T-cell (primary cell): ENCODE data around the gene ADAM33. TPM values are rescaled to one million over a fixed set of nuclear protein-coding genes. Genes with fewer than 3 reads are reported as not detected.

Experiments used
- ATAC-seq, 4 experiments: fragments of 200-7000 bp in 3 of 4; fragments of 150-1000 bp in 1 of 4; cut with Tn5 transposase; replicated peaks in 1 of 4; 1 replicate in 3 of 4; 2 replicates in 1 of 4; pipeline ENCODE4 v1.10.0; 2021; ENCODE audit warnings: moderate library complexity in 3 of 4, mild to moderate bottlenecking in 2 of 4, moderate number of reproducible peaks in 1 of 4
- CTCF ChIA-PET, 2 donors: fragments of 300-600 bp; sonication (Branson Sonifier 250); formaldehyde crosslinking; loops; one replicate each; lab custom pipeline; 2022; ENCODE audit warnings: antibody characterized with exemption in 2 of 2; lab: Charles Lee
- POLR2A ChIA-PET, 2 donors: fragments of 300-600 bp; sonication (Branson Sonifier 250); formaldehyde crosslinking; loops; one replicate each; lab custom pipeline; 2022; ENCODE audit warnings: antibody characterized with exemption in 2 of 2; lab: Charles Lee
- DNase-seq, 35 experiments: peaks; one replicate each; pipeline versions ENCODE4 v3.0.0 to v3.0.0-alpha.2; 2013 to 2023
- H3K27ac ChIP-seq: one replicate; pipeline ENCODE4 v1.5.1; 2013; ENCODE audit warnings: low read length
- H3K27me3 ChIP-seq, 2 experiments: replicated peaks in 1 of 2; 1 replicate in 1 of 2; 2 replicates in 1 of 2; pipeline versions ENCODE4 v1.6.1 to v1.7.0; 2013; ENCODE audit warnings: low read length in 1 of 2, mixed read lengths in 1 of 2; ENCODE audit not compliant: control insufficient read depth in 2 of 2, insufficient read depth in 2 of 2; ENCODE audit errors: extremely low read depth in 1 of 2
- H3K36me3 ChIP-seq, 2 donors: 1 replicate in 1 of 2; 2 replicates in 1 of 2; pipeline versions ENCODE4 v1.6.1 to v1.7.0; 2013; ENCODE audit warnings: low read length in 1 of 2; ENCODE audit not compliant: control insufficient read depth in 2 of 2, insufficient read depth in 1 of 2; ENCODE audit errors: extremely low read depth in 1 of 2
- H3K4me1 ChIP-seq, 2 experiments: 1 replicate in 1 of 2; 2 replicates in 1 of 2; pipeline versions ENCODE4 v1.6.1 to v1.7.0; 2013; ENCODE audit warnings: low read length in 2 of 2, mixed read lengths in 1 of 2; ENCODE audit not compliant: insufficient read depth in 2 of 2, control insufficient read depth in 1 of 2; ENCODE audit errors: extremely low read depth in 1 of 2
- H3K4me3 ChIP-seq, 2 donors: 1 replicate in 1 of 2; 2 replicates in 1 of 2; pipeline versions ENCODE4 v1.5.1 to v1.7.0; 2013; ENCODE audit warnings: mild to moderate bottlenecking in 2 of 2, low read length in 1 of 2, moderate library complexity in 1 of 2; ENCODE audit not compliant: control insufficient read depth in 1 of 2; ENCODE audit errors: extremely low read depth in 1 of 2
- H3K9me3 ChIP-seq: 2 replicates; pipeline ENCODE4 v1.7.0; 2013
- H3K27ac Mint-ChIP-seq, 2 donors: one replicate each; pipeline ENCODE4 v1.8.0; 2020 to 2021; ENCODE audit warnings: mild to moderate bottlenecking in 2 of 2, mixed read lengths in 2 of 2
- H3K27me3 Mint-ChIP-seq, 2 donors: one replicate each; pipeline ENCODE4 v1.8.0; 2021 to 2022; ENCODE audit warnings: mixed read lengths in 2 of 2
- H3K36me3 Mint-ChIP-seq: one replicate; pipeline ENCODE4 v1.8.0; 2021; ENCODE audit warnings: mixed read lengths
- H3K4me1 Mint-ChIP-seq, 3 donors: one replicate each; pipeline ENCODE4 v1.8.0; 2020 to 2022; ENCODE audit warnings: mixed read lengths in 3 of 3, mild to moderate bottlenecking in 1 of 3
- H3K4me3 Mint-ChIP-seq, 3 donors: one replicate each; pipeline ENCODE4 v1.8.0; 2020 to 2022; ENCODE audit warnings: mild to moderate bottlenecking in 3 of 3, mixed read lengths in 3 of 3, moderate library complexity in 3 of 3
- H3K9me3 Mint-ChIP-seq, 3 donors: one replicate each; pipeline ENCODE4 v1.8.0; 2020 to 2022; ENCODE audit warnings: mixed read lengths in 3 of 3
- whole genome bisulfite sequencing: methylation state at CpG from one replicate; pipeline ENCODE4 v1.1.5; 2013; ENCODE audit warnings: missing lambda C conversion rate; ENCODE audit not compliant: insufficient coverage; 5-methylcytosine and 5-hydroxymethylcytosine counted together
- total RNA-seq, 35 experiments: library from RNA in 6 of 35; stranded (reverse) in 6 of 35; fragments of 120-200 nt in 1 of 35; gene quantifications; one replicate each; pipeline versions ENCODE4 v1.2.1 to v1.2.4 and lab custom pipeline; 2013 to 2026

ADAM33 gene
- total RNA-seq, 5 donors from 2014 or later (not counting 1 experiment from before 2014, with no cell fraction given), result not detected

DNA sequence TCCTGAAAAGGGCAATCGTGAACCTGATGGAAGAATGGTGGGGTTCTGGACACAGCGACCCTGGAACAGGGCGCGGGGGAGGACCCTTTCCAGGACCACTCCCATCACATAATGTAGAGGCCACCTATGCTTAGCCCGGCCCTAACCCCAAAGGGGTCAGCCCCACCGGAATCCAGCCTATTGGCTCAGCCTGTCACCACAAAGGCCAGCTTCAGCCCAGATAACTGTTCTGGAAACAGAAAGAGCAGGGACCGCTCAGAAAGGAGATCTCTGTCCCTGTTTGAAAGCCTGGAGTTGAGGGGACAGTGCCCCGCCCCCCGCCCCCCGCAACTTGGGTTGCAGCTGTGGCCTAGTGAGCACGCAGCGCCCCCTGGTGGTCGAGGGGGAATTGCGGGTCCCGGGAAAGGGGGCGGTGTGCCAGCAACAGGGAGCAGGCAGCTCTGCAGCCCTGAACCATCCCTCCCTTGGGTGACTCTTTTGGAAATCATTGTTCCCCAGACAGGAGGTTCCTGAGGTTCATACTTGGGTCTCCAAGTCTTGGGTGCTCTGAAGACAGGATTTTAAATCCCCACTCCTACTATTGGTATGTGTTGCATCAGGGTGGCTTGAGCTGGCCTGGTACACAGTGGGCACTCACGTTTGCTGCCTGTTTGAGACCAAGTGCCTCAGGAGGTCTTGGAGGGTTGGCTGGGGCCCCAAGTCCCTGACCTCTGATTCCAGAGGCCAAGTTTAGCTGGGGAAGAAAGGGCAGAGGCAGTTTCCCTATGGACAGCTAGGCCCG lies 29.1 kb upstream of the ADAM33 start:
- Mint-ChIP-seq H3K4me3 (no peak overlapping the region), H3K9me3 (no peaks in the 10 kb centered on the region), H3K27me3 (peaks cover 6 to 8% of the 10 kb centered on the region in 2 donors), H3K36me3 (no peaks in the 10 kb centered on the region), H3K27ac (no peak overlapping the region), H3K4me1 (no peaks in the 10 kb centered on the region)
- 71% methylated on average over 3 of the region's 18 CpGs for WGBS
- DNase-seq (peak; percentile 9 to 80 (median 65)), ATAC-seq (peak; percentile 46 to 68 (median 58))
- Histone ChIP-seq H3K27ac (no peak overlapping the region), H3K4me1 (no peaks in the 10 kb centered on the region), H3K27me3 (peaks cover 0 to 43% of the 10 kb centered on the region in 2 experiments), H3K36me3 (no peaks in the 10 kb centered on the region), H3K9me3 (no peaks in the 10 kb centered on the region), H3K4me3 (no peak overlapping the region)
- ChIA-PET POLR2A (no interaction called here), CTCF (interaction anchor here (1.1 to 2.3 kb wide), 3 partner anchors 9 to 147 kb away, joined by 3 to 8 read pairs (median 3); no protein-coding TSS in a partner anchor)

DNA sequence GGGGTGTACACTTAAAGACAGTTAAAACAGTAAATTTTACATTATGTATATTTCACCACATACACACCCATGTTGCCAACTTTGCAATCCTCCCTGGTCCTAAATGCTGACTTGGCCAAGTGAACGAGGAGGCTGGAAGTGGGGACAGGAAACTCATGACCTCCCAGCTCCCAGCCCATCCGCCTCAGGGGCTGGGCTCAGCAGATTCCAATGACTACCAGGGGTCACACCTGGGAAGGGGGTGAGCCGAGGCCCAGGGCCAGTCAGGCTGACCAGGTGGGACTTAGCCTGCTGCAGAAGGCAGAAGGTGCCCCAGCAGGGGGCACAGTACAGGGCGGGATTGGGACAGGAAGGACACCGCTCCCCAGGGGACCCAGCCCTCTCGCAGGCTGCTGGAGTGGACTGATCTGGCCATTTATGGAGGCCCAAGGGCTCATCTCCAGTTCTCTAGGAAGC lies 28.2 kb upstream of the ADAM33 start:
- WGBS, result 71% methylated on average over 5 of the region's 6 CpGs
- Histone ChIP-seq H3K9me3 (no peaks in the 10 kb centered on the region), H3K27me3 (peaks cover 0 to 52% of the 10 kb centered on the region in 2 experiments), H3K4me1 (no peaks in the 10 kb centered on the region), H3K4me3 (no peak overlapping the region), H3K27ac (no peak overlapping the region), H3K36me3 (no peaks in the 10 kb centered on the region)
- ChIA-PET POLR2A (no interaction called here), CTCF (interaction anchor here in 1 of 2 donors (2.3 kb wide), 1 partner anchor 146 kb away, joined by 8 read pairs; no protein-coding TSS in a partner anchor)
- ATAC-seq, result no peak
- no peak for DNase-seq
- Mint-ChIP-seq H3K9me3 (no peaks in the 10 kb centered on the region), H3K36me3 (no peaks in the 10 kb centered on the region), H3K4me1 (no peaks in the 10 kb centered on the region), H3K27me3 (peaks cover 6 to 8% of the 10 kb centered on the region in 2 donors), H3K27ac (no peak overlapping the region), H3K4me3 (no peak overlapping the region)

DNA sequence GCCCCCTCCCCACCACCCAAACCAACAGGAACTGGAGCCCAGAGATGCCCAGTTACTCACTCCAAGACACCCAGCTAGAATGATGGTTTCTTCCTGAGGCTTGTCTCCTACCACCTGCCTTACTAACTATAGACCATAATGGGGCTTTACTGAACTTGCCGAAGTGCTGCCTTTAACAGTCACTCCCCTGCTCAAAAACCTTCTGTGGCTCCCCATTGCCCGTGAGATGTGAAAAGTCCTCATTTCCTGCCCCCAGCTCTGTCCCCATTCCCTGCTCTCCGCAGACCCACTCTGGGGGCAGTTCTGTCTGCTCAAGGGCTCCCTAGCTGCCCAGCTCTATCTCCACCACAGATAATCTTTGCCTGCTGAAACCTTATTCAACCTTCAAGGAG lies 25.7 kb upstream of the ADAM33 start:
- Histone ChIP-seq H3K9me3 (no peaks in the 10 kb centered on the region), H3K4me1 (no peaks in the 10 kb centered on the region), H3K4me3 (no peak overlapping the region), H3K27ac (no peak overlapping the region), H3K27me3 (peaks cover 0 to 66% of the 10 kb centered on the region in 2 experiments), H3K36me3 (no peaks in the 10 kb centered on the region)
- DNase-seq, result no peak
- CTCF ChIA-PET, result interaction anchor here in 1 of 2 donors (0.5 kb wide), 1 partner anchor 518 kb away, joined by 5 read pairs; no protein-coding TSS in a partner anchor
- POLR2A ChIA-PET, result no interaction called here
- Mint-ChIP-seq H3K4me1 (no peaks in the 10 kb centered on the region), H3K9me3 (no peaks in the 10 kb centered on the region), H3K4me3 (no peak overlapping the region), H3K36me3 (no peaks in the 10 kb centered on the region), H3K27ac (no peak overlapping the region), H3K27me3 (peaks cover 6 to 8% of the 10 kb centered on the region in 2 donors)
- no peak for ATAC-seq
- 84% methylated on average over 3 of the region's 3 CpGs for WGBS

DNA sequence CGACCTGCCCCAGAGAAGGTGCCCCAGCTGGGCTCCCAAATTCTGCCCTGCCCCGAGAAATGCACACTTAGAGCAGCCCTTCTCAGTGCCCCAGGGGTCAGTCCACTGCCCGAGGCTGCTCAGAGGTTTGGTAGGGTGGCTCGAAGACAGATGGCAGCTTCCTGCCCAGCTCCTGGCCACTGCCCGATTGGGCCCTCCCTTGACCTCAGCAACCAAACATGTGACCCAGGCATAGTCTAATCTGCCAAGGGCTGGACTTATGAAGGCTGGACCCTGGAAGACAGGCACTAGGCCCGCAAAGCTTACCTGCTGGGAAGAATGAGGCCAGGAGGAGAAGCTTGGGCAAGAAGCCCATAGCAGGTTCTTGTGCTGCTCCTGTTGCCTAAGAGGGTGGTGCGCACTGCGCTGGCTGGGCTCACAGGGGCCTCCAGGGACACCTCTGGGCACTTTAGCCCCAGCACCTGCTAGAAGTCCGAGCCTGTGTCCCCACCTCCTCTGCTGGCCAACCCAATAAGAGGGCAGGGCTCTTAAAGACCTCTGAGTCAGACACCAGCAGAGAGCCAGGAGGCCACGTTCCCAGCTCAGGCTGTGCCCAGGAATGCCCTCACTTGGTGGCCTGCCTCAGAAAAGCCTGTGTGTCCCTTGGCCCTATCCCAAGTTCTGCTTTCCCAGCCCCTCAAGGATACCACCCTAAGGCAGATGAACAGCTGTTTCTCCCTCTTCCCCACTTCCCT lies 25.1 kb upstream of the ADAM33 start:
- DNase-seq (no peak), ATAC-seq (no peak)
- no peaks in the 10 kb centered on the region for H3K4me1 Mint-ChIP-seq
- H3K4me3 Mint-ChIP-seq, result no peak overlapping the region
- no peaks in the 10 kb centered on the region for H3K36me3 Mint-ChIP-seq
- H3K27me3 Mint-ChIP-seq, result peaks cover 5 to 6% of the 10 kb centered on the region in 2 donors
- Histone ChIP-seq H3K4me1 (no peaks in the 10 kb centered on the region), H3K9me3 (no peaks in the 10 kb centered on the region), H3K36me3 (no peaks in the 10 kb centered on the region), H3K27me3 (peaks cover 0 to 62% of the 10 kb centered on the region in 2 experiments), H3K4me3 (no peak overlapping the region), H3K27ac (no peak overlapping the region)
- ChIA-PET CTCF (interaction anchor here in 1 of 2 donors (0.5 kb wide), 1 partner anchor 518 kb away, joined by 5 read pairs; no protein-coding TSS in a partner anchor), POLR2A (no interaction called here)
- no peak overlapping the region for H3K27ac Mint-ChIP-seq
- 77% methylated on average over 7 of the region's 10 CpGs for WGBS
- H3K9me3 Mint-ChIP-seq, result no peaks in the 10 kb centered on the region

DNA sequence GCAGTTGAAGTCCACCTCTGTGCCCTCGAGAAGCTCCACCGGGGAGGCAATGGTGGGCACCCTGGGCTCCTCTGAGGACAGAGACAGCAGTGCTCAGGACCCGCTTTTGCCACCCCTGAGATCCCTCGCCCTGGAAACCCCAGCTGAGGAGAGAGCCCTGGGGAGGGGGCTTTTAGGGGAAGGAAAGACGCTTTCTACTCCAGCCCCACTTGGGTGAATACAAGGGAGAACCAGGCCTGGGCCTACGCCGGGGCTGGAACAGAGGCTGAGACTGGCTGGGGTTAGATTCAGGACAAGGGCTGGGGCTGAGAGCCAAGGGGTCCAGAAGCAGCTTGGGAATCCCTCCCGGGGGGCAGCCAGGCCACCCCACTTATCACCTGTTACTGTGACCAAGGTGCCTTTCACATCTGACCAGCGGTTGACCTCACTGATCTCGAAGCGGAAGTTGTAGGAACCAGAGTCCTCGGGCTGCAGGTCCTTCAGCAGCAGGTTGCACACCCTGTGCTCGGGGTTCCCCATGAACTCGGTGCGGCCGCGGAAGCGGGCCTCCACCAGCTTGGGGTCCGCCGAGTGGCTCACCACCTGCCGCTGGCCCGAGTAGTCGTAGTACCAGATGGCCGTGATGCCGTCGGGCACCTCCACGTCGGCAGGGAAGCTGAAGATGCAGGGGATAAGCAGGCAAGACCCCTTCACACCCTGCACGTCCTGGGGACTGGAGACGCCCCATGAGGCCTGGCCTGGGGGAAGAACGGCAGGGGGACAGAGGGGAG lies 24.3 kb upstream of the ADAM33 start:
- H3K4me1 ChIP-seq, result no peaks in the 10 kb centered on the region
- Mint-ChIP-seq H3K27me3 (peaks cover 0 to 3% of the 10 kb centered on the region in 2 donors), H3K36me3 (no peaks in the 10 kb centered on the region), H3K4me1 (no peaks in the 10 kb centered on the region), H3K27ac (no peak overlapping the region), H3K9me3 (no peaks in the 10 kb centered on the region), H3K4me3 (no peak overlapping the region)
- peaks cover 0 to 54% of the 10 kb centered on the region in 2 experiments for H3K27me3 ChIP-seq
- CTCF ChIA-PET, result no interaction called here
- no peak overlapping the region for H3K4me3 ChIP-seq
- DNase-seq (no peak), ATAC-seq (no peak)
- WGBS, result 87% methylated on average over 27 of the region's 31 CpGs
- H3K9me3 ChIP-seq, result no peaks in the 10 kb centered on the region
- no peak overlapping the region for H3K27ac ChIP-seq
- H3K36me3 ChIP-seq, result no peaks in the 10 kb centered on the region
- POLR2A ChIA-PET, result no interaction called here

DNA sequence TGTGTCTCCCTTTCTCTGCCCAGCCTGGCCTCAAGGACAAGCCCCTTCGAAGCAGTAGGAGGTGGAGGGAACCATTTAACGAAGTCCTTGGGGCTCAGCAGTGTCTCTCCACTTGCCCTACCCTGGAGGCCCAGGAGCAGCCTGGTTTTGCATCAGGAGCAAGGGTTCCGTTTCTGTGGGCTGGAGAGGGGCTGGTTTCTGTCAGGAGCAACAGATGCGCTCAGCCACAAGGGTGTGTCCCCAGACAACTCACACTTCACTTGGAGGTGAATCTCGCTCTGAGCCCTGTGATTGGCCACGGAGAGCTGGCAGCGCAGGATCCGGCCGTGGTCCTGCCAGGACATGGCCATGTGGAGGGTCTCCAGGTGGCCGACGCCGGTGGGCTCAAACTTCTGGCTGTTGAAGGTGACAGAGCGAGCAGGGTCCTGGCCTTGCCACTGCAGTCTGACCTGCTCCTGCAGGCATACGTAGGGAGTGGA lies 23.7 kb upstream of the ADAM33 start:
- no peak overlapping the region for H3K4me3 Mint-ChIP-seq
- DNase-seq, result no peak
- H3K27ac Mint-ChIP-seq, result no peak overlapping the region
- Histone ChIP-seq H3K27me3 (peaks cover 0 to 48% of the 10 kb centered on the region in 2 experiments), H3K9me3 (no peaks in the 10 kb centered on the region), H3K27ac (no peak overlapping the region), H3K4me3 (no peak overlapping the region), H3K36me3 (no peaks in the 10 kb centered on the region), H3K4me1 (no peaks in the 10 kb centered on the region)
- ATAC-seq, result no peak
- H3K27me3 Mint-ChIP-seq, result peaks cover 0 to 3% of the 10 kb centered on the region in 2 donors
- no peaks in the 10 kb centered on the region for H3K36me3 Mint-ChIP-seq
- no peaks in the 10 kb centered on the region for H3K9me3 Mint-ChIP-seq
- POLR2A ChIA-PET, result no interaction called here
- CTCF ChIA-PET, result no interaction called here
- no peaks in the 10 kb centered on the region for H3K4me1 Mint-ChIP-seq
- WGBS, result 80% methylated on average over 11 of the region's 14 CpGs
